ENCODE results near the gene DHRSX.
"Not testable (repeated sequence)": the region's sequence is repeated elsewhere in the genome, so short reads cannot be mapped to it uniquely, and the experiment has no call there.

Gene DHRSX

DNA sequence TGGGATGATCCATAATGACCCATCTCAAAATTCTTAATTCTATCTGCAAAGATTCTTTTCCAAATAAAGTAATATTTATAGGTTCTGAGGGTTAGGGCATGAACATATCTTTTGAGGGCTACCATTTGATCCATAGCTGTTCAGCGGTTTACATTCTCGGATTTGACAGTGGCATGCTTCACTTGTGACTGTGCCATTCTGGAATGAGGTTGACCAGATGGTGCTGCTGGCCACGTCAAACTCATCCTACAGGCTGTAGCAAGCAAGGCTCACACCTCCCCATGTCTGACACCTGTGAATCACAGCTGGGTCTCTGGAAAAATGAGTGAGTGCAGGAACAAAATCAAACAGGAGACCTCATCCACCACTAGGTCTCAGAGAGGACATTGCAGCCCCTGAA is 280.5 kb downstream of the DHRSX start:
- no peak for DNase-seq
- Histone ChIP-seq H3K4me3 (ENCODE audit: low read depth, low read length) (no peak overlapping the region), H3K36me3 (no peaks in the 10 kb centered on the region), H3K9me3 (no peaks in the 10 kb centered on the region), H3K4me1 (no peaks in the 10 kb centered on the region), H3K27me3 (no peaks in the 10 kb centered on the region)
- TF ChIP-seq, protein P1, sequence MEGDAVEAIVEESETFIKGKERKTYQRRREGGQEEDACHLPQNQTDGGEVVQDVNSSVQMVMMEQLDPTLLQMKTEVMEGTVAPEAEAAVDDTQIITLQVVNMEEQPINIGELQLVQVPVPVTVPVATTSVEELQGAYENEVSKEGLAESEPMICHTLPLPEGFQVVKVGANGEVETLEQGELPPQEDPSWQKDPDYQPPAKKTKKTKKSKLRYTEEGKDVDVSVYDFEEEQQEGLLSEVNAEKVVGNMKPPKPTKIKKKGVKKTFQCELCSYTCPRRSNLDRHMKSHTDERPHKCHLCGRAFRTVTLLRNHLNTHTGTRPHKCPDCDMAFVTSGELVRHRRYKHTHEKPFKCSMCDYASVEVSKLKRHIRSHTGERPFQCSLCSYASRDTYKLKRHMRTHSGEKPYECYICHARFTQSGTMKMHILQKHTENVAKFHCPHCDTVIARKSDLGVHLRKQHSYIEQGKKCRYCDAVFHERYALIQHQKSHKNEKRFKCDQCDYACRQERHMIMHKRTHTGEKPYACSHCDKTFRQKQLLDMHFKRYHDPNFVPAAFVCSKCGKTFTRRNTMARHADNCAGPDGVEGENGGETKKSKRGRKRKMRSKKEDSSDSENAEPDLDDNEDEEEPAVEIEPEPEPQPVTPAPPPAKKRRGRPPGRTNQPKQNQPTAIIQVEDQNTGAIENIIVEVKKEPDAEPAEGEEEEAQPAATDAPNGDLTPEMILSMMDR (IDR thresholded peaks at IDR 0.05; ENCODE audit: low read depth, low read length), result no peak

DNA sequence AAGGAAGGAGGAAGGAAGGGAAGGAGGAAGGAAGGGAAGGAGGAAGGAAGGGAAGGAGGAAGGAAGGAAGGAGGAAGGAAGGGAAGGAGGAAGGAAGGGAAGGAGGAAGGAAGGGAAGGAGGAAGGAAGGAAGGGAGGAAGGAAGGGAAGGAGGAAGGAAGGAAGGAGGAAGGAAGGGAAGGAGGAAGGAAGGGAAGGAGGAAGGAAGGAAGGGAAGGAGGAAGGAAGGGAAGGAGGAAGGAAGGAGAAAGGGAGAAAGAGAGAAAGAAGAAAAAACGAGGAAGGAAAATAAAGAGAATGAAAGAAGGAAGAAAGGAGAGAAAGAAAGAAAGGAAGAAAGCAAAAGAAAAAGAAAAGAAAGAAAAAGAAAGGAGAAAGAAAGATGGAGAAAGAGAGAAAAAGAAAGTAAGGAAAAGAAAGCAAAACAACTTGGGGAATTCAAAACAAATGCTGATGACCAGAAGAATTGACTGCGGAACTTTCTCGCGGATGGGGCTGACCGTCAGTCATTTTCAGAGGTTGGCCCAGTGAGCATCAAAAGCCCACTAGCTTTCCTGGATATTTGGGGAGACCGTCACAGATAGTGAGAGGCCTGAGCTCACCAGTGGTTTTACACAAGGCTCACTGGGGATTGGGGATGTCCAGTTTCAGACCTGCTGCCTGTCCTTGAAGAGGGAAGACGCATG is 286.5 kb downstream of the DHRSX start:
- H3K9me3 ChIP-seq; DNase-seq; H3K4me1 ChIP-seq; H3K4me3 ChIP-seq (ENCODE audit: low read depth, low read length); H3K36me3 ChIP-seq; H3K27me3 ChIP-seq: not testable (repeated sequence)

DNA sequence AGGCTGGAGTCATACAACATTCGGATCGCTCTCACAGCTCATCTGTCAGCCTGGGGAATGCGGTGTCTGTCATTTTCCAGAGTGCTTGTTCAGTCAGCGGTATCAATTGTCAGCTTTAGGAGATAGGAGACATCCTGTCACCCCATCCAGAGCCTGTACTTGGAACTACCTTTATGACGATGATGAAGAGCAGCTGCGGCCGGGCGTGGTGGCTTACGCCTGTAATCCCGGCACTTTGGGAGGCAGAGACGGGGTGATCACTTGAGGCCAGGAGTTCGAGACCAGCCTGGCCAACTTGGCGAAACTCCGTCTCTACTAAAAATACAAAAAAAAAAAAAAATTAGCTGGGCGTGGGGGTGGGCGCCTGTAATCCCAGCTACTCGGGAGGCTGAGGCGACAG is 289.1 kb downstream of the DHRSX start:
- not testable (repeated sequence) for H3K4me1 ChIP-seq; H3K27me3 ChIP-seq; H3K9me3 ChIP-seq; H3K36me3 ChIP-seq; DNase-seq; H3K4me3 ChIP-seq (ENCODE audit: low read depth, low read length)

DNA sequence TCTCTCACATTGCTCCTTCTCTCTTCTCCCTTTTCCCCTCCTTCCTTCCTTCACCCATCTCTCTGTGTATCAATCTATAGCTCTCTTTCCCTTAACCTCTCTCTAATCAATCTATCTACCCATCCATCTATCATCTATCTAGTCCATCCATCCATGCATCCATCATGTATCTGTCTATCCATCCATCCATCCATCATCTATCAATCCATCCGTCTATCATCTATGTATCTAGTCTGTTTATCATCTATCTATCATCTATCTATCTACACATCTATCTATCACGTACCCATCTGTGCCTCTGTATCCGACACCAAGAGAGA is 307.5 kb downstream of the DHRSX start:
- DNase-seq, result no peak
- Histone ChIP-seq H3K9me3 (no peaks in the 10 kb centered on the region), H3K4me1 (no peaks in the 10 kb centered on the region), H3K27me3 (no peaks in the 10 kb centered on the region), H3K4me3 (ENCODE audit: low read depth, low read length) (no peak overlapping the region), H3K36me3 (no peaks in the 10 kb centered on the region)
- TF ChIP-seq, protein P1 (IDR thresholded peaks at IDR 0.05; ENCODE audit: low read depth, low read length), result no peak

DNA sequence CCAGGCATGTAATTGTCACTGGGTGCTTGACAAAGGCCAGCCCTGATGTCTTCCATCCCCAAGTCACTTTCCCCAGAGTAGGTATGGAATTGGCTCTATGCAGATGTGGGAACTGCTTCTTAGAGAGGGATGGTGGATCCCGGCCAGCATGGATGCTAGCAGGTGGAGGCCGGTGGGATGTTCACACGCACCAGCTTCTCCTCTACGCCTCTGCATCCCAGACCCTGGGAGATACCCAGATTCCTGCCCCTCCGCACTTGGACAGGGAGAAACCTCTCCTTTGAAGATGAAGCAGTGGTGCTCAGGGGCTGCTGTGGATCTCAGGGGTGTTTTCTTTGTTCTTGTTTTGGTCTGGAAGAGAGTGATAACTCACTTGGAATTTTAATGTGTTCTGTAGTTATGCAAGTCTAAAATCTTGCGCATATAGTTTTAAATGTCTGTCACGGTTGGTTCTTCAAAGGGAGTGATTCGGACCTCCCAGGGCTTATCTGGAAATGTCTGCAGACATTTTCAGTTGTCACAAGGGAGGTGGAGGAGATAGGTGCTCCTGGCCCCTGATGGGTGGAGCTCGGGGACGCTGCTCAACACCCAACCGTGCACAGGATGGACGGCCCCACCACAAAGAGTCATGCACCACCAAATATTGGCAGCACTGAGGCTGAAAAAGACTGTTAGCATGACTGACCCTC is 308.0 kb downstream of the DHRSX start:
- H3K27me3 ChIP-seq, result no peaks in the 10 kb centered on the region
- no peaks in the 10 kb centered on the region for H3K9me3 ChIP-seq
- no peak overlapping the region for H3K4me3 ChIP-seq (ENCODE audit: low read depth, low read length)
- DNase-seq, result no peak
- H3K36me3 ChIP-seq, result no peaks in the 10 kb centered on the region
- TF ChIP-seq, protein P1 (IDR thresholded peaks at IDR 0.05; ENCODE audit: low read depth, low read length), result no peak
- H3K4me1 ChIP-seq, result no peaks in the 10 kb centered on the region

DNA sequence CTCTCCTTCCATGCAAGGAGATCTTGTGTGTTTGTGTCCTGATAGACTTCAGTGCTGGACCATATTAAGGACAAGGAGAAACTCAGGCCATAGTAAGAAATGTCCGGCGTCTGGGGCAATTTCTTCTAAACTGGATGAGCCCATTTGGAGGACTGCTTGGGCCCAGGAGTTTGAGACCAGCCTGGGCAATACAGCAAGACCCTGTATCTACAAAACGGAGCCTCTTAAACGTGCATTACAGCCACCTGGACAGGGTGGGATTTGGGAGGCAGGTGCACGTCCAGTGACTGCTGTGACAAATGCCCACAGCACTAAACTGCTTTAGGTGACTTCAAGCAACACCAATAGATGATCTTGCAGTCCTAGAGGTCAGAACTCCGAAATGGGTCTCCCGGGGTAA is 311.9 kb downstream of the DHRSX start:
- no peak overlapping the region for H3K4me3 ChIP-seq (ENCODE audit: low read depth, low read length)
- TF ChIP-seq, protein P1 (IDR thresholded peaks at IDR 0.05; ENCODE audit: low read depth, low read length), result no peak
- H3K4me1 ChIP-seq, result no peaks in the 10 kb centered on the region
- H3K27me3 ChIP-seq, result no peaks in the 10 kb centered on the region
- H3K36me3 ChIP-seq, result no peaks in the 10 kb centered on the region
- H3K9me3 ChIP-seq, result no peaks in the 10 kb centered on the region
- no peak for DNase-seq

DNA sequence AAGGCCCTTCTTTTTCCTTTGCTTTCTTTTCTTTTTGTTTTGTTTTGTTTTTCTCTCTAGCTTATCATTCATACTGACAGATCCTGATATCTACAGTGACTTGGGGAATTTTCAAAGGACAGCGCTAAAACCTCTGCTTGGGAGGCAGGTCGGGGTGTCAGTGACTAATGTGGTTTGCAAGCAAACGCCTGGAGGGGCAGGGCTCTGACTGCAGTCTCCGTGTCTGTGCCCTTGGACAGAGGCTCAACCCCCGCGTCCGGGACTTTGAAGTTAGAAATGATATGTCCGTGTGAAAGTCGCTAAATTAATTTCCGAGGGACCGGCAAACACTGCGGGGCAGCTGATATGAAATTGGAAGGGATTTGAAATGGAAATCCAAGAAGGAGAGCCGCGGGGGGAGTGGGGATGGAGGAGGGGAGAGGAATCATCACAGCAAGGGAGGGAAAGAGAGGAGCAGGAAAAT is 312.4 kb downstream of the DHRSX start:
- no peak overlapping the region for H3K4me3 ChIP-seq (ENCODE audit: low read depth, low read length)
- no peaks in the 10 kb centered on the region for H3K9me3 ChIP-seq
- no peaks in the 10 kb centered on the region for H3K36me3 ChIP-seq
- DNase-seq, result no peak
- H3K4me1 ChIP-seq, result no peaks in the 10 kb centered on the region
- TF ChIP-seq, protein P1 (IDR thresholded peaks at IDR 0.05; ENCODE audit: low read depth, low read length), result no peak
- H3K27me3 ChIP-seq, result no peaks in the 10 kb centered on the region

All from BE2C (cell line).